Mucosa of descending colon (tissue), 3 donors: Measurements from ENCODE around the gene DENND6B. TPM values are rescaled to one million over a fixed set of nuclear protein-coding genes. Genes with fewer than 3 reads are reported as not detected.

ENCODE experiments used
- ATAC-seq: fragments of 200-7000 bp; cut with Tn5 transposase; one replicate; pipeline ENCODE4 v1.9.1; 2020; ENCODE audit warnings: mild to moderate bottlenecking, moderate library complexity
- DNase-seq, 3 donors: peaks; one replicate each; pipeline ENCODE4 v3.0.0-alpha.2; 2020
- H3K36me3 ChIP-seq: fragments of 200-600 bp; one replicate; pipeline ENCODE4 v1.8.0; 2021; ENCODE audit warnings: low read depth, mild to moderate bottlenecking
- H3K4me1 ChIP-seq: fragments of 200-600 bp; one replicate; pipeline ENCODE4 v1.8.0; 2021; ENCODE audit warnings: low read depth, mild to moderate bottlenecking
- H3K4me3 ChIP-seq: fragments of 200-600 bp; one replicate; pipeline ENCODE4 v1.8.0; 2021; ENCODE audit warnings: mild to moderate bottlenecking
- H3K9me3 ChIP-seq: fragments of 200-600 bp; one replicate; pipeline ENCODE4 v1.8.0; 2021; ENCODE audit warnings: mild to moderate bottlenecking
- CTCF ChIP-seq: fragments of 200-600 bp; IDR thresholded peaks from one replicate; pipeline ENCODE4 v1.8.0; 2022; ENCODE audit warnings: antibody characterized with exemption, mild to moderate bottlenecking
- intact Hi-C, 2 donors: fragments of 100-400 bp; cut with DNase I in 1 of 2; cut with micrococcal nuclease in 1 of 2; formaldehyde crosslinking; loops; one replicate each; pipeline versions ENCODE4 v1.11.0 to v1.11.1; 2022; cut with DNase I, micrococcal nuclease
- total RNA-seq, 3 donors: library from RNA; stranded (reverse); fragmentation: NEBNext Ultra II Directional in 2 of 3; extraction: Animal tissue kit (Norgen Biotek cat#: 25700) in 2 of 3; gene quantifications; one replicate each; pipeline versions ENCODE4 v1.2.1 to v1.2.4, GENCODE V29; 2021 to 2023
- donor health status: DM: no; HTN: no; CAD: no; lungs with moderate emphysema.
- donor health status: DM: no; HTN: no; CAD: no.
- donor health status: DM: no; HTN: yes; CAD: no.

Gene DENND6B
- total RNA-seq, 3 donors from 2014 or later: 2.8 to 6.3 (median 5.2) TPM

- no peak for DNase-seq
- peaks cover 20% of the 10 kb centered on the region for H3K4me1 ChIP-seq
- H3K4me3 ChIP-seq: no peak overlapping the region
- H3K9me3 ChIP-seq: no peaks in the 10 kb centered on the region
- peaks cover 8% of the 10 kb centered on the region for H3K36me3 ChIP-seq
- intact Hi-C loops: no loop called here
- no peak for TF ChIP-seq CTCF
- ATAC-seq: no peak
Observed at GRCh38 chr22:50289151-50289941, 37.5 kb downstream of the DENND6B start.

- Histone ChIP-seq H3K9me3 (no peaks in the 10 kb centered on the region), H3K4me1 (peaks cover 5% of the 10 kb centered on the region), H3K36me3 (peaks cover 12% of the 10 kb centered on the region), H3K4me3 (no peak overlapping the region)
- ATAC-seq: no peak
- no peak for TF ChIP-seq CTCF
- DNase-seq: no peak
- intact Hi-C loops: no loop called here
Observed at GRCh38 chr22:50287731-50288130, 39.1 kb downstream of the DENND6B start.

DNA sequence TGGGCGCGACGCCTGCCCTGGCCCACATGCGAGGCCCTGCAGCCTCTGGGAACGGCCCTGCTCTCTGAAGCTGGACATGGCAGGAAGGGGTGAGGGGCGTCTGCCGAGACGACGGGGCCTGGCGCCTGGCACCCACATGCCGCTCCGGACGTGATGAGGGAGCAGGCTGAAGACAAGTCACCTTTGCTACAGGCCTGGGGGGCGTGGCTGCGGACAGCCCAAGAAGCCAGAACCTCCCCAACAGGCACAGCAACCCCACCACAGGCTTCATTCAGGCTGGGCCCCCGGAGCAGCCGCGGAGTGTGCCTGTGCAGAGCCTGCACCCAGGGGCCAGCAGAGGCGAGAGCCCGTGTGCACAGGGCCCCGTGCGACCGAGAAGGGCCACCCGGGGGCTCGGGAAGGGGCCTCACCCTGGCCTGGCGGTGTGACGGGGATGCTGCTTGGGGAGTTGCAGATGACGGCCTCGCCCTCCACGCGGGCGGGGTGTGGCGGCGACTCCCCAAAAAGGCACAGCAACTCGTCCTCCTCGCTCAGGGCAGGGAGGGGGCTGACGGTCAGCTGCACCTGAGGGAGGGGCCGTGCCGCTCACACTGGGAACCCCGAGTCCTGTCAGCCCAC lies 40.0 kb downstream of the DENND6B start:
- Histone ChIP-seq H3K9me3 (no peaks in the 10 kb centered on the region), H3K36me3 (peaks cover 12% of the 10 kb centered on the region), H3K4me3 (no peak overlapping the region), H3K4me1 (no peaks in the 10 kb centered on the region)
- intact Hi-C loops: no loop called here
- no peak for DNase-seq
- no peak for ATAC-seq
- TF ChIP-seq CTCF: no peak

GRCh38 chr22:50286275-50286674 lies 40.5 kb downstream of the DENND6B start:
- H3K9me3 ChIP-seq: no peaks in the 10 kb centered on the region
- peaks cover 12% of the 10 kb centered on the region for H3K36me3 ChIP-seq
- ATAC-seq: no peak
- H3K4me3 ChIP-seq: no peak overlapping the region
- TF ChIP-seq CTCF: no peak
- no peak for DNase-seq
- no peaks in the 10 kb centered on the region for H3K4me1 ChIP-seq
- intact Hi-C loops: no loop called here

GRCh38 chr22:50285568-50286229 lies 41.1 kb downstream of the DENND6B start:
- ATAC-seq (no peak), DNase-seq (no peak)
- Histone ChIP-seq H3K36me3 (peaks cover 12% of the 10 kb centered on the region), H3K4me1 (no peaks in the 10 kb centered on the region), H3K9me3 (no peaks in the 10 kb centered on the region), H3K4me3 (no peak overlapping the region)
- intact Hi-C loops: no loop called here
- no peak for TF ChIP-seq CTCF
